ENCODE measurements around the gene BCL11B.

Gene BCL11B

DNA sequence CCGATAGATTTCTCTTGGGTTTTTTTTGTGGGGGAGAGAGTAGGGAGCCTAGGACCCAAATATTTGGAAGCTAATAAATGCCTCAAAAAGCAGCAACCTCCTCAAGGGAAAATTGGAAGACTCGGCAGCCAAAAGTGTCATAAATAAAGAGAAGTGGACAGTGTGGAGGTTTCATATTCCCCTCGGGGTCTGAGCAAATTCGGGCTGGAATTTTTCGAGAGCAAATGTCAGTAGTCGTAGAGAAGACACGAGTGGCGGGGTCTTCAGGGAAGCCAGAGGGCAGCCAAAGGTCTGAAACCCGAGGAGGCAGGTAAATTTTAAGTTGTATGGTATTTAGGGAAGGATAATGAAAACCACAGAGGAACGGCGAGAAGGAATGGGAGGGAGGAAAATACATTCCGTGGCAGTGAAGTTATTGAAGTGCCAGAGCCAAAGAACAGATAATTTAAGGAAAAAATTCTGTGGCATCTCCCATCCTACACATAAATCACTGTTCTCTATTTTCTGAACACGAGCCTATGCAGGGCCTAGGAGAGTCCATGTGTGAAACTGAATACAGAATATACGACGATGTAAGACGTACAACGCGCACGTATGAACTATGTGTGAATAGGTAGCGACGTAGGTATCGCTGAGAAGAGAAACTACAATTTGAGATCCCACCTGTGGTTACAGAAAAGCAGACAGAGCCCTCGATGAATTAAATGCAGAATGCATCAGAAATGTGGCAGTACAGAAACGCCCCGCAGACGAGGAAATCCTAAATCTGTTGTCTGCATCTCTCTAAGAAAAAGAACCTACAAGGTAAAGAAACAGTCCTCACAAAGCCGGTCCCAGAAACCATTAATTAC, 12.9 kb downstream of the BCL11B start:
- FAIRE-seq (no peak), DNase-seq (ENCODE audit: insufficient read length, low spot score) (no peak)
- no peak for TF ChIP-seq POLR2A (IDR thresholded peaks at IDR 0.05; ENCODE audit: low read depth, low read length)

DNA sequence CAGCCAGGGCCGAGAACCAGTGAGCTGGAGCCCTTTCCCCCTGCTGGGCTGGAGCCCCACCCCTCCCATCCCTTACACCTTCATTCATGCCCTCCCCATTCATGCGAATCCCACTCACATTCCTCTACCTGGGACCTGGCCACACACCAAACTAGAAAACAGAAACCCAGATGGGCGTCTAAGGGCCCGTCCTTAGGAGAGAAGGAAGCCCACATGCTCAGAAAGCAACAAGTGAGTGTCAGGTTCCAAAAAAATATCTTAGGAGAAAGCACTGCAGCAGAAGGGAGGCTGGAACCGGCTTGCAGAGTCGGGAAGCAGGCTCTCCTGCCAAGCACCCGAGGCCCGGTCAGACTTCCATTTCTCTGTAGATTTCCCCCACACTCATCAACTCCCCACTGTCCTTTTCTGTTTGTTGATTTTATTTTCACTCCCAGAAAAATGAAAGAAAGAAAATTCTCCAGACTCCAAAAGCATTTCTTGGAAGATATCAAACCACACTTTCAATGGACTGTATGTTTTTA, 13.6 kb downstream of the BCL11B start:
- FAIRE-seq: no peak
- no peak for TF ChIP-seq POLR2A (IDR thresholded peaks at IDR 0.05; ENCODE audit: low read depth, low read length)
- no peak for DNase-seq (ENCODE audit: insufficient read length, low spot score)

DNA sequence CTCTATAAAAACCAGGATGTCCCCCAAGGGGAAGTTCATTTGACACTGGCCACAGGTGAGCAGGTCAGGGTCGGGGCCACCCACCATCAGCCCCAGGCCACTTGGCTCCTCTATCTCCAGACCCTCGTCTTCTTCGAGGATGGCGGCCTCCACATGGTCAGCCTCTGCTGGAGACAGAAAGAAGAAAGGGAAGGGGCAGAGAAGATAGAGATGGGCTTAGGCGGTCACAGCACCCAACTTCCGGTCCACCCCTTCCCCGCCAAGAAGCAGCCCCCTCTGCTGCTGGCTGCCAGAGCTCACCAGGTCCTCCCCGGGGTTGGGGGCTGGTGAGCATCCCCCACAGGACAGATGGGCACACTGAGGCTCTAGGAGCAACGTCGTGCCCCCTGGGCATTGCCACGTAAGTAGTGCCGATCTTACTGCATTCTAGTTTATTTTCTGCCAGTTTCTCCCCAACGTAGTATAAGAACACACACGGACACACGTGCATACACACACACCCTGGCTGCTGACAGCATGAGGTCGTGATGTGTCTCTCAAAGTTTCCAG, 14.2 kb downstream of the BCL11B start:
- FAIRE-seq: no peak
- TF ChIP-seq POLR2A (IDR thresholded peaks at IDR 0.05; ENCODE audit: low read depth, low read length): no peak
- no peak for DNase-seq (ENCODE audit: insufficient read length, low spot score)

DNA sequence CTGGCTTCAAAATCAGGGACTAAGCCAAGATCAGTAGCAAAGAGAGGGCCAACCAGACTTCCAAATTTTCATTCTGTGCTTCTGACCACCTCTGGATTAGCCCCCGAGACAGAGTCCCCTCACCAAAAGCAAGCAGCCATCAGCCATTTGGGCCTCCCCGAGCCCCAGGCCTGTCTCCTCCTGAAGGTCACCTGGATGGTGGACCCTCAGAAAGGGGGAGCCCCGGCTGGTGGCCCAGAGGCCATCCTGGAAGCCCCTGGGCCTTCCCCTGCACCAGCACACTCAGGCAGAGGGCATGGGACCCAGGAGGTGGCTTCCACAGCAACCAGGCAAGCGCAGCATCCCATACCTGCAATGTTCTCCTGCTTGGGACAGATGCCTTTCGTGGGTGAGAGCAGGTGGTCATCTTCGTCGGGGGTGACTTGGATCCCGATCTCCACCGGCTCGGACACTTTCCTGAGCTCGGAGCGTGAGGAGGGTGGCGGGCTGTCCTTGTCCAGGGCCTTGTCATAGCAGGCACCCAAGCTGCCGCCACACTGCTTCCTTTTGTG, 14.8 kb downstream of the BCL11B start:
- TF ChIP-seq POLR2A (IDR thresholded peaks at IDR 0.05; ENCODE audit: low read depth, low read length): no peak
- no peak for FAIRE-seq
- no peak for DNase-seq (ENCODE audit: insufficient read length, low spot score)

DNA sequence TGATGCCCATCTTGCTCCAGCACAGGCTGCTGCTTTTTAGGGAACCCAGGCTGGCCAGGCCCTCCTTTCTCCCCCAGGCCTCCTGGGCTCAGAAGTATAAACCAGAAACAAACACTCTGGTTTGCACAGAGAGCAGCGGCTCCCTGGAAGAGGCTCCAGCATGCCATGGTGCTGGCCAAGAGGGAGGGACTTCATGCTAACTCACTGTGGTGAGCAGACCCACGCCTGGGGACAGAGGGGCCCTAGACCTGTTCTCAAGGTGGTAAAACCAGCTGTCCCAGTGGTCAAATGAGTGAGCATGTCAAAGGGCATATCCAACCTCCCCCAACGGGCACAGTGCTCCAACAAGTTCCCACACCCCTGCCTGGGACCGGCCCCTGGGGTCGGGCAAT, 15.5 kb downstream of the BCL11B start:
- no peak for TF ChIP-seq POLR2A (IDR thresholded peaks at IDR 0.05; ENCODE audit: low read depth, low read length)
- DNase-seq (ENCODE audit: insufficient read length, low spot score) (no peak), FAIRE-seq (no peak)

DNA sequence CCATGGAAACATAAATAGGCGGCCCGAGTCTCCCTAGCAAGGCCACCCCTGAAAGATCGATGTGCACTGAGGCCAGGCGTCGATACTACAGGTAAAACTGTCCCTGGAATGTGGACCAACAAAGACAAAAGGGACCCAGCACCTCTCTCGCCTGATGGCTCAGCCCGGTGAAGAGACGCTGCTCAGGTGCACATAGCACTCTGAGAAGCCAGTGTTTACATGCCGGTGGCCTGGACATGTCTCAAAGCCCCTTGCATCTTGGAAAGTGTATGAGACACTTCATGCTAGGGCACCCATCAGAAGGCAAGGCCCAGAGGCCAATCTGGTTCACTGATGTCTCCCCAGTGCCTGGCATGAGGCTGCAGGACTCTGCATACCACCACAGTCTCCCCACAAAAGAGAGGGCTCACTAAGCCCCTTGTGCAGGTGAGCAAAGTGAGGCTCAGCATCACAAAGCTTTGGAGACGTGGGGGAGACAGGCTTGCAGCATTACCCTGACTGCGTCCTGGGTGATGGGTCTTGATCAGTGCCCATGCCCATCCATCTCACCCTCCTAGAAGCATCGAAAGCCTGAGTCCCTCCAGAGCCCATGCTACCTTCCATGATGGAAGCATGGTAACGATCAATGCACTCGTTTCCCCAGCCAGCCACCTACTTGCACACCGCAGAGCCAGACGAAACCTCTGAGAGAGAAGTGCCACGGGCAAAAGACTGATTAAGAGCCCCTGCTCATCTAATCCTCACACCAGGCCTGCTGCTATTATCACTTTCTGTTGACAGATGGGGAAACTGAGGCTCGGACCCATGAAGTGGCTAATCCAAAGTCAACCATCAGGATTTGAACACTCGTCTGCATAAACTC, 16.1 kb downstream of the BCL11B start:
- FAIRE-seq (no peak), DNase-seq (ENCODE audit: insufficient read length, low spot score) (no peak)
- TF ChIP-seq POLR2A (IDR thresholded peaks at IDR 0.05; ENCODE audit: low read depth, low read length): no peak

DNA sequence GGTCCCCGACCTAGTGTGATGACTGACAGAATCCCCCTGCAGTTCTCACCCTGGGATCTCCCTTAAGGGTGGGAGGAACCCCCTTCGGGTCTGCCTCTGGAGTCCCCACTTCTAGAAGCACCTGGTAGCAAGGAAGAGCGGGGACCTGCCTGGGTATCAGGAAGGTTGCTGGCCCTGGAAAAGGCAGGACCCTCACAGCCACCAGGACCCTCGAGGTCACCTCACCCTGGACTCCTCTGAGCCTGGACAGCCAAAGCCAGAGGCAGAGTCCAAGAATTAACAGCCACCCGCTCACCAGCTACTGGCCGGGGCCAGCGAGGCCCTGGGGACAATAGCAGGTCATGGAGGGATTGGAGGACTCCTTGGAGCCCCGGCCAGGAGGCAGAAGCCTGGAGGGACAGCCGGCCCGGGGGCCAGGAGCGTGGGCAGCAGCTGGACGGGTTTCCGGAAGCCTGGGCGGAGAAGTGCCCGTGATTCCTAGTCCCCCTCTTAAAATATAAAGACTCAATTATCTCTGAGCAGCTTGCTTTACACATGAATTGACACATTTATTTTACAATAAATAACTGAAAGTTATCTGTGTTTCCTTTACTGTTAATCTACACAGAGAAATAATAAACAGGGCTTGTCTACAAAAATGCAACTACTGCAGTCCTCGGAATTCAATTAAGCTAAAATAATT, 17.5 kb downstream of the BCL11B start:
- FAIRE-seq: no peak
- no peak for DNase-seq (ENCODE audit: insufficient read length, low spot score)
- TF ChIP-seq POLR2A (IDR thresholded peaks at IDR 0.05; ENCODE audit: low read depth, low read length): no peak

DNA sequence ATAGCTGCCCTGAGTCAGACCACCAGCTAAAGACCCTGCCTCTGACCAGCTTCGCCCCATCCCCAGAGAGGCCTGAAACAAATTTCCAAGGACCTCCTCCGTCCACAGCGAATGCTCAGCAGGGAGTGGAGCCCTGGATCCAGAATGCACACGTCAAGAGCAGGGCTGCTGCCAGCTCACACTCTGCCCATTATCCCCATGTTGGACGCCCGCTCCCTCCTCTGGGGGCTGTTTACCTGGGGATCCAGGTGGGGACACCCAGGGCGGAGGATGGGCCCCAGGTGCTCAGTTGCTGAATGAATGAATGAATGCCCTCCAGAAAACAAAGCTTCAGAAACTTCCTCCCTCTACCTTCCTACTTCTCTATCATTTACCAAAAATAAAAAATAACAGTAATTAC, 18.1 kb downstream of the BCL11B start:
- FAIRE-seq (no peak), DNase-seq (ENCODE audit: insufficient read length, low spot score) (no peak)
- no peak for TF ChIP-seq POLR2A (IDR thresholded peaks at IDR 0.05; ENCODE audit: low read depth, low read length)

DNA sequence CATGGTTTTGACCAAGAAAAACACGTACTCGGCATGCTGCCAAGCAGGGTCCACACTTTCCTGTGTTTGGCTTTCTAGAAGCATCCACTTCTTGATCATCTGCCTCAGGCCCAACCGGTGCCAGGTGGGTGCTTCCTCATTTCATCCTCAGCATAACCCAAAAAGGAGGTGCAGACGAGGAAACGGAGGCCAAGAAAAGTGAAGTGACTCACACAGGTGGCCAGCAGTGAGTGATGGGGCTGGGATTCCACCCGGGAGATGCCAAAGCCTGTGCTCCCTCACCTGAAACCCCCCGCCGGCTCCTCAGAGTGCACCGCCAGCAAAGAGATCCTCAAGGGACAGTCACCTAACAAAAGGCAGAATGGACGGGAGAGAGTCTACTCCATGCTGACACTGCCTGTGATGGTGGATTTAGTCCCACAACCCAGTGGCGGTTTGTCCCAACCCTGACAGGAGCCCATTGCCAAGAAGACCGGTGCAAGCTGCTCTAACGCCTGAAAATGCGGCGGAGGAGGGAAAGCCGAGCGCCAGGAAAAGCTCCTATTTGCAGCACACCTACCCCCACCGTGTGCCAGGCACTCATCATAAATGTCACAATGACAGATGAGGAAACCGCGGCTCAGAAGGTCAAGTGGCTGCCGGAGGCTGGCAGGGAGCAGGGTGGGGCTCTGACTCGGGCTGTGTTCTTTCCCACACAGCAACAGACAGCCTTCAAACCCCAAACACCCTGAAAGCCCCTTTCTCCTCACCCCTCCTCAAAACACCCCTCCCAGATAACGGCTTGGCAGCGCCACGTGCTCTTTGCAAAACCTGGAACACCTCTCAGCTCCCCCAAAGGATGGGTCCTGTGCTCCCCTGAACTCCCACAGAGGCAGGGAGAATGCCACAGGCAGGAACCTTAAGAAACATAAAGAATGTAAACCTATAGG, 18.8 kb downstream of the BCL11B start:
- FAIRE-seq (no peak), DNase-seq (ENCODE audit: insufficient read length, low spot score) (no peak)
- TF ChIP-seq POLR2A (IDR thresholded peaks at IDR 0.05; ENCODE audit: low read depth, low read length): no peak

DNA sequence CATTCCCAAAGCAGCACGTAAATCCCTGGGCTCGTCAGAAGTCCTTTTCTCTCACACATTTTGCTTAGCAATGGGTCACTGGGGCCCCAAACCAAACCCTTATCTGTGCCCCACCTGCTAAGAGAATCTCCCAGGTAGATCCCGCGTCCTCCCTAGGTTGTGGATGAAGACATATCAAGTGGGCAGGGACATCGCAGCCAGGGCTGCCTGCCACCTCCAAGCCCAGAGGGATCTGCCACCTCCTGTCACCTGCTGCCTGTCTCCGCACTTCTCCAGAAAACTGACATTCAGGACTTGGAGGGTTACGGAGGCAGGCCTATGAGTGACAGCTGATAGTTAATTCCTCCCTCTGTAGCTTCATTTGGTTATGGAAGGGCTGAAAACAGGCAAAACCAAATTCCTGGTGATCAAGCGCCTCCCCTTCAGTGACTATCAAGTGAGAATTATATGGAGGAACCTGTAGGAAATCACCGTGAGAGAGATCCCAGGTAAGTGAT, 19.5 kb downstream of the BCL11B start:
- no peak for TF ChIP-seq POLR2A (IDR thresholded peaks at IDR 0.05; ENCODE audit: low read depth, low read length)
- no peak for FAIRE-seq
- DNase-seq (ENCODE audit: insufficient read length, low spot score): no peak

DNA sequence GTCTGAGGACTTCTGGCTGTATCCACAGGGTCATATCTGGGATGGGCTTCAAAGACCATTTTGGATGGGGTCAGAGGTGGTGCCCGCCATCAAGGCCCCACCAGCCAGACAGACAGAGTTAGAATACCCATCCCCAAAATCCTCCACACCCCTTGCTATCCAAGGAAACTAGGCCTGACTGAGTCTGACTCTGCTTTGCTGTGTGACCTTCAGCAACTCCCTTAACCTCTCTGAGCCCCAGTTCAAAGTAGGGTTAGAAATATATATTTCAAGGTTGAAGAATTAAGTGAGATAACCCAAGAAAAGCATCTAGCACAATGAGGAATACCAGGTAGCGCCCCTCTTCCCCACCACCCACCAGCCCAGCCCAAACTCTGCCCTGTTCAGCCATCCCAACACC, 20.3 kb downstream of the BCL11B start:
- DNase-seq (ENCODE audit: insufficient read length, low spot score) (no peak), FAIRE-seq (no peak)
- no peak for TF ChIP-seq POLR2A (IDR thresholded peaks at IDR 0.05; ENCODE audit: low read depth, low read length)

DNA sequence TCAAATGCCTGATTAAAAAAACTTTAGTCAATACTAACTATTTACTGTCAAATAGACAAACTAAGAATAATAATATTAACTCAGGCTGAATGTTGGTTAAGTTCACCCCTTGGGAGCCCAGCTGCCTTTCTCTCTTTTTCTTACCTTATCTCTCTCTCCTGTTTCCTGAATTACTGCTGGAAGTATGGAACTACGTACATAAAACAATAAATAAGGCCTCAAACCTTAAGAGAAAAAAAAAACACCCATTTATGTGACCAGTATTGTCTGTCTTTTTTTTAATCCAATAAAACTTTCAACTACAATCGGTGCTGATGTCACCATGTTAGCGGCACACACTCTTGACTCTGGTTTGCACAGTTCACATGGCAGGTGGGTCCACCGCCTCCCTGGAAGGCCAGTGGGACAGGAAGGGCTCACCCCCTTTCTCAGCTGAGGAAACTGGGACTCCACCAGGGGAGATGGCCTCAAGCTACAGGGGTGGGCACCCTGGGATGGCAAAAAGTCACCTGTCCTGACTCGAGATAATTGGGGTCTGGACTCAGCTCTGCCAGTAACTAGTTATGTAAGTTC, 21.3 kb downstream of the BCL11B start:
- DNase-seq (ENCODE audit: insufficient read length, low spot score) (no peak), FAIRE-seq (no peak)
- no peak for TF ChIP-seq POLR2A (IDR thresholded peaks at IDR 0.05; ENCODE audit: low read depth, low read length)

All from H54 (cell line).